ENCODE data around the gene RAD51C.
"Not testable (repeated sequence)": the region's sequence is repeated elsewhere in the genome, so short reads cannot be mapped to it uniquely, and the experiment has no call there.

Gene RAD51C

DNA sequence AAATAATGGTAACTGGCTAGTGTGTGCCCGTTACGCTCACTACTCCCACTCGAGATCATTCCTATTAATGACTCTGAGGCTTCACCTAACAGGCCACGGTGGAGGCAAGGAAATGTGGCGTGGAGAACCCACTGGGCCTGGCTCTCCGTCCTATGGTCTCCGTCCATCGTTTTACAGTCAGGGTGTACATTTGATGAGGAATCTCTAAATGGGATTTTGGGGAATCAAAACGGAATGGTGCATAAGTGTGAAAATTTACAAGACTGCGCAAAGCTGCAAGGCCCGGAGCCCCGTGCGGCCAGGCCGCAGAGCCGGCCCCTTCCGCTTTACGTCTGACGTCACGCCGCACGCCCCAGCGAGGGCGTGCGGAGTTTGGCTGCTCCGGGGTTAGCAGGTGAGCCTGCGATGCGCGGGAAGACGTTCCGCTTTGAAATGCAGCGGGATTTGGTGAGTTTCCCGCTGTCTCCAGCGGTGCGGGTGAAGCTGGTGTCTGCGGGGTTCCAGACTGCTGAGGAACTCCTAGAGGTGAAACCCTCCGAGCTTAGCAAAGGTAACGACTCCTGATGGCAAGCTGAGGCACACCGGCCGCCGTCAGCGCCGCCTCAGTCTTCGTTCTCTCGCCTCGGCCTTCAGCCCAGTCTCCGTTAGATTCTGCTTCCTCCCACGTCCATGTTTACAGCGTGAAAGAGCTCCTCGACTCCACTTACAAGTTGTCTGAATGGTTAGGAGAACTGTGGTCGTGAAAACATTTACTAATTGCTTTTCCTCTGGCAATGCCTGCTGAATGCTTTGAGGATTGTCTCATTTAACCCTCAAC lies at the start of gene RAD51C:
Gene RAD51C, plus strand, starts transcription at position 364 of the 817 bp plus-strand sequence. Its CDS starts 42 bp downstream, at position 406.
- DNase-seq (ENCODE audit: low read depth in 2 of 2): peak; percentile 54 to 69

DNA sequence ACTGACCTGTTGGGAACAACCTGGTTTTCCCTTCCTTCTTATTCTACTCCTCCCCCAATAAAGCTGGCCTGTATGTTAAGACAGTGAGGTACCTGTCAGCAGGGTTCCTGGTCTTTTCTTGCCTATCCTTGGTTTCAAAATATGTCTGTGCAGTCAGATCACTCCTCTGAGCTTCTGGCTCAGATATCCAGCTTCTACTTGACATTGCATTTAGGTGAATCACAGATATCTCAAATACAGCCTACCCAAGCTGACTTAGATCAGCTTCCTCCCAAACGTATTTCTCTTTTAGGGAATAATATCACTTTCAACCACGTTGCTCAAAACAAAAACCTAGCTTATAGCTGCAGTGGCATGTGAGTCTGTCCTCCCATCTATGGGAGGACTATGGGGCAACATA lies 49.3 kb upstream of the RAD51C start:
- no peak for DNase-seq (ENCODE audit: low read depth in 2 of 2)

DNA sequence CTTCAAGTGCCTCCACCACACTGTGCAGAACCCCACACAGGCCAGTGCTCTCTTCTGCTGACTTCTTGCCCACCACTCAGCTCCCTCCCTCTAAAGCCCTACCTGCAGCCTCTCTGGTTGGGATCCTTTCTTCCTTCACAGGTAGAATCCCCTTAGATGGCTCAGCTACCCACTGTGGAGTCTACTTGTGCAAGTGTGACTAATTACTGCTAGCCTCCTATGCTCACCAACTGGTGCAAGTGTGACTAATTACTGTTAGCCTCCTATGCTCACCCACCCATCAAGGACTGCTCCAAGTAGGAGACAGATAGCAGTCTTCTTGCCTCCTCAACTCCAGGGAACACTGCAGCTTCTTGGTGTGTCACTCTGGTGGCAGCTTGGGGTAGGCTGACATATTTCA lies 44.2 kb upstream of the RAD51C start:
- DNase-seq (ENCODE audit: low read depth in 2 of 2): no peak

DNA sequence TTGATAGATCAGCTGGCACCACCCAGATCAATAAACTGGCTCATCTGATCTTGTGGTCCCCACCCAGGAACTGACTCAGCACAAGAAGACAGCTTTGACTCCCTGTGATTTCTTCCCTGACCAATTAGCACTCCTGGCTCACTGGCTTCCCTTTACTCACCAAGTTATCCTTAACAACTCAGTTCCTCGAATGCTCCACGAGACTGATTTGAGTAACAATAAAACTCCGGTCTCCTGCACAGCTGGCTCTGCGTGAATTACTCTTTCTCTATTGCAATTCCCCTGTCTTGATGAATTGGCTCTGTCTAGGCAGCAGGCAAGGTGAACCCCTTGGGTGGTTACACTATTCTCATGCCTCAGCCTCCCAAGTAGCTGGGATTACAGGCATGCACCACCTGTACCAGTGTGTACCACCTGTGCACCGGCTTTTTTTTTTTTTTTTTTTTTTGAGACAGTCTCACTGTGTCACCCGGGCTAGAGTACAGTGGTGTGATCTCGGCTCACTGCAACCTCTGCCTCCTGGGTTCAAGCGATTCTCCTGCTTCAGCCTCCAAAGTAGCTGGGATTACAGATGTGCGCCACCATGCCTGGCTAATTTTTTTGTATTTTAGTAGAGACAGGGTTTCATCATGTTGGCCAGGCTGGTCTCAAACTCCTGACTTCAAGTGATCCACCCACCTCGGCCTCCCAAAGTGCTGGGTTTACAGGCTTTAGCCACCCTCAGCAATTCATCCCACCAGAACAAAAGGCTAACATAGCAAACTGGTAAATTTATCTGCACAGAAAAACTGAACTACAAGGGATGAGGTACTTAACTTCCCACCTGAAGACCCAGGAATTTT lies 34.2 kb upstream of the RAD51C start:
- not testable (repeated sequence) for DNase-seq (ENCODE audit: low read depth in 2 of 2)

DNA sequence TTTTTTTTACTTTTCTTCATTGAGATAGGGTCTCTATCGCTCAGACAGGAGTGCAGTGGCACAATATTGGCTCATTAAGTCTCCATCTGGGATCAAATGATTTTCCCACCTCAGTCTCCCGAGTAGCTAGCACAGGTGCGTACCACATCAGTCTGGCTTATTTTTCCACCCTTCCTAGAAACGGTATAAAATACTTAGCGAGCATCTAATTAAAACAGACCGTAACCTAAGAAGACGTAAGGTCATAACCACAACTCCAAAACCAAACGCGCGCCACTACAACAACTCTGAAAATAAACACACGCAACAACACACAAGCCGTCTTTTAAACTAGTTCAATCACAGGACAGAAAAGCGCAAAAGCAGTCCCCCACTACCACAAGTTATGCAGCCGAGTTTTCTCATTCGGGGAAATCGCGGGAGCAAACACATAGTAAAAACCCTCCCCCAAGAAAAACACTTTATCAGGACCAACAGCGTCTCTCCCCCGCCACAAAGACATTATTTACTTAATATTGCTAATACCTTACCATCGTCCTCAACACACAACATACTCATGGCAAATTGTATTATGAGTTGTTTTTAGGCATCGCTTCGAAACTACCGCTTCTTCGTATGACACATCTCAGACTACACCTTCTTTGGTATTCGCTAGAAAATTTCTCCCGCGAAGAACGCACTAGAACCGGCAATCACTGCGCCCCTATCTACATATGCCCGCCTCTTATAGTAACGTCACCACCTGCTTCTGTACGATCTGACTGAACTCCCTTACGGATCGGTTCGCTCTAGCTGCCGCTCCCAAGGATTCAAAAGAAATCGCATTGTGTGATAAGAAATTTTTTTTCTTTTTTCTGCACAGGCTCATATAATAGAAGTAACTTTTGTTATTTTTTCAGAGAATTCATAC lies 33.3 kb upstream of the RAD51C start:
- DNase-seq (ENCODE audit: low read depth in 2 of 2): peak; percentile 32 to 42

DNA sequence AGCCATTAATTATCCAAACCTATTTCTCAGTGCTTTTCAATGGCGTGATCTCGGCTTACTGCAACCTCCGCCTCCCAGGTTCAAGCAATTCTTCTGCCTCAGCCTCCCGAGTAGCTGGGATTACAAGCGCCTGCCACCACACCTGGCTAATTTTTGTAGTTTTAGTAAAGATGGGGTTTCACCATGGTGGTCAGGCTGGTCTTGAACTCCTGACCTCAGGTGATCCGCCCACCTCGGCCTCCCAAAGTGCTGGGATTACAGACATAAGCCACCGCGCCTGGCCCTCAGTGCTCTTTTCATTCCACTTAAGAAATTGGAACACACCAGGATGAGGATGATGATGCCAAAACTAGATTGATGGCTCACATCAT lies 32.7 kb upstream of the RAD51C start:
- DNase-seq (ENCODE audit: low read depth in 2 of 2): not testable (repeated sequence)

DNA sequence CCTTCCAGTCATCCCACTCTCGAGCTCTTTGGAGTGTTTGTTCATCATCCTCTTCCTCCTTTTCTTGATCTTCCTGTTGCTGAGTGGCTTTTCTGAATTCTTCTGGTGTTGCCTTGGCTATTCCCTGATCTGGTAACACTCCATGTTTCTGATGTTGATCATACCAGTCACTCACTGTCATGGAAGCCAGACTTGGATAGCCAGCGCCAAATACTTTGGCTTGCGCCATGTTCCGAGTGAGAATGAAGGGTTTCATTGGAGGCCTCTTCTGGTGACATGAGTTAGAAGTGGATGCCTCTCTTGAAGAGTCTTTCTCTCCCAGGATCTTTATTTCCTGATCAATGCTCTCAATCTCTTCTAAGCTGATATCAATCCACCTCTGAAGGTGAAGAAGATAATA lies 31.8 kb upstream of the RAD51C start:
- DNase-seq (ENCODE audit: low read depth in 2 of 2): no peak

DNA sequence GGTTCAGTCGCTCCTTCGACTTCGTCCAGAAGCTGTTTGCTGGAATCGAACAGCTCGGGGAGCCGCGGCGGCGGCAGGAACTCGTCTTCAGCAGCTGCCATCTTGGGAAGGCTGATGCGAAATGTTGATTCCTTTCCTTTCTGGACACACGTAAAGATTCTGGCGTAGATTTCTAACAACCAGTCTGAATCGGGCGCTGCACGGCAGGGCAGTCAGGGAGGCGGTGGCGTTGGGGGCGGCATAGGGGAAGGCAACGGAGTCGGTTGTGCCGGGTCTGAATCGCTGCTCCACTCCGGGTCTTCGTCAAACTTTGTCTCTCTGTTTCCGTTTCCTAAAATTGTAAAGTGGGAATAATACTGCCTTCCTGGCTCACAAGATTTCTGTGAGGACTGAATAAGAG lies 30.9 kb upstream of the RAD51C start:
- DNase-seq (ENCODE audit: low read depth in 2 of 2): no peak

DNA sequence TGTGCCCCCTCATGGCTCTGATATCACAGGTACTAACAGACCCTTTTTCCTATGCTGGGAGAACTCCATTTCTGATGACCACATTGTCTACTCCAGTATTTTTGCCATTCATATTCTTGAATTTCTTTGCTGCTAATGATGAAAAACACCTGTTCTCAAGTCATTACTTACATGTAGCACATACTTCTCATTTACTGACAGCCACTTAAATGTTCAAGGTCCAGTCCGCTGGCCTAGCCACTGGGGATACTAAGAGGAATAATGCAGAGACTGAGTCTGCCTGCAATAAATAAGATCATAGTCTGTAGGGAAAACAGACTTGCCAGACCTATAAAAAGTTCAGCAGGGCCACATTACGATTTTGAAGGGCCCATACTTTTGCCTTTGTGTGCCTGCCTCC lies 28.1 kb upstream of the RAD51C start:
- DNase-seq (ENCODE audit: low read depth in 2 of 2): no peak

DNA sequence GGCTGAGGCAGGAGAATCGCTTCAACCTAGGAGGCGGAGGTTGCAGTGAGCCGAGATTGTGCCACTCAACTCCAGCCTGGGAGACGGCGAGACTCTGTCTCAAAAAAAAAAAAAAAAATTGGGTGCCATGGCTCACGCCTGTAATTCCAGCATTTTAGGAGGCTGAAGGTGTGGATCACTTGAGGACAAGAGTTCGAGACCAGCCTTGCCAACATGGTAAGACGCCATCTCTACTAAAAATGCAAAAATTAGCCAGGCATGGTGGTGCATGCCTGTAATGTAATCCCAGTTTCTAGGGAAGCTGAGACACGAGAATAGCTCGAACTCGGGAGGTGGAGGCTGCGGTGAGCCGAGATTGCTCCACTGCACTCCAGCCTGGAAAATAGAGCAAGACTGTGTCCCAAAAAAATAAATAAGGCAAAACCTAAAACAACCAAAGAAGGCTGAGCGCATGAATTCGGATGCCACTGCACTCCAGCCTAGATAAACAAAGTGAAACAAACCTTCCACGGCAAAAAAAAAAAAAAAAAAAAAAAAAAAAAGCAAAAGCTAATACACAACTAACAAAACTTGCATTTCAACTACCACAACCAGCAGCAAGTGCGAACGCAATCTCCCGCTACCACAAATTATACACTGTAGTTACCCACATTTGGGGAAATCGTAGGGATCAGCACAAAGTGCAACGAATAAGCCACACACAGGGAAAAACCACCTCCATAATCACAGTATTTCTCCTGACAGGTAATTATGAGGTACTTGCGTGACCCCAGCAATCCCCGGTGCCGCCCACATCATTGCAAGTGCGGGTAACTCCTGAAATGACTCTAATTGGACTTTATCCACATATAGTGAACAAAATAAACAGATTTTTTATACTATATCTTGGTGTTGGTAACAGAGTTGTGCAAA lies 26.2 kb upstream of the RAD51C start:
- DNase-seq (ENCODE audit: low read depth in 2 of 2): no peak

DNA sequence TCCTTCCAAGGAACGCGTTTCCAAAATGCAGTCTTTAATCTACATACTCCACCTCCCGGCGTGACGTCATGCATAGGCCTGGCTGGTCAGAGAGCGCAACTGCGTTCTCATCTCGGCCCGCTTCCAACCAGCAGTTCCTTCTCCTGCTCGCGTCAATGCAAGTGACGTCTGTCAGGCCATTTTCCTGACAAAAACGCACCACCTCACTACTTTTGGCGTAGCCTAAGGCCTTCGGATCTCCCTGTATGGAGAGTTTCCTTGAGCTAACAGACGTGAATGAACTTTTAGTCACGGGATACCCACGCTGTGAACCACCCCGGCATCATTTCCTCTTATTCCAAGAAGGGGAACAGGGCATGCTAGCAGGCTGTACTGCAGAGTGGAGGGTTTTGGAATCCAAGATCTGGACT lies 25.5 kb upstream of the RAD51C start:
- no peak for DNase-seq (ENCODE audit: low read depth in 2 of 2)

DNA sequence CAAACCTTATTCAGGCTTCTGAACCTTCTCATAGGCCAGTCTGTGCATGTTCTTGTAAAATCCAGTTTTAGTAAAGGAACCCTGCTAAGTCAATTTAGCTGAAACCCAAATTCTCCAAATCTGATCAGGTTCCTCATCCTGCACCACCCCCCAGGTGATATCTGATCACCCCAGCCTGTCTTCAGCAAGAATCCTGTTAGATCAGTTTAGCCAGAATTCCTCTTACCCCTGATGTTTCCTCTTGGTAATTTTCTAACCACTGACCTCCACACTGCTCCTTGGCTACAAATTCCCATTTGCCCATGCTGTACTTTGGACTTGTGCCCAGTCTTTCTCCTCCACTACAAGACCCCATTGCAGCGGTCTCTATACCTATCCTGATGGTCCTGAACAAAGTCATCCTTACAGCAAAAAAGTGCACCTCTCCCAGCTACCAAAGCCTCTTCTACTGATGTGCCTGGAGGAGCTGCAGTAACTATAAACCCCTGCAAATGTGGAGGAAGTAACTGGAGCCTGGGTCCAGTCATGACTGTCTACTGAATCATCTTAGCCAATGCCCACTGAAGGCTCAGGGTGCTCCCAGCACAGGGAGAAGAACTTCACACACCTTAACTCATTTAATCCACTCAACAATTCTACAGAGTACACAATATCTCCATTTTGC lies 24.3 kb upstream of the RAD51C start:
- no peak for DNase-seq (ENCODE audit: low read depth in 2 of 2)

DNA sequence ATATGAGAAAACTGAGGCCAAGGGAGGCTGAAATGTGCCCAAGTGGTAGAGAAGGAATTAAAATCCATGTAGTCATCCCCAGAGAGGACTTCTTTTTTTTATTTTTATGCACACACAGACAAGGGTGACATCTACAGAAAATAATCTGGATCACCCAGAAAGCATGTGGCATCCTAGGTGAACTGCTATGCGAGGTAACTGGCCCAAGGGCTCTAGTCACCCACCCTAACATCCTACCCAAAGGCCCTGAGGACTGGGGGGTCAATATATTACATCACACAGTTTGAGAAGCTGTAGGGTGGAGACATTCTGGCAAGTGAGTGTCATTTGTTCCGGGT lies 23.8 kb upstream of the RAD51C start:
- DNase-seq (ENCODE audit: low read depth in 2 of 2): no peak

DNA sequence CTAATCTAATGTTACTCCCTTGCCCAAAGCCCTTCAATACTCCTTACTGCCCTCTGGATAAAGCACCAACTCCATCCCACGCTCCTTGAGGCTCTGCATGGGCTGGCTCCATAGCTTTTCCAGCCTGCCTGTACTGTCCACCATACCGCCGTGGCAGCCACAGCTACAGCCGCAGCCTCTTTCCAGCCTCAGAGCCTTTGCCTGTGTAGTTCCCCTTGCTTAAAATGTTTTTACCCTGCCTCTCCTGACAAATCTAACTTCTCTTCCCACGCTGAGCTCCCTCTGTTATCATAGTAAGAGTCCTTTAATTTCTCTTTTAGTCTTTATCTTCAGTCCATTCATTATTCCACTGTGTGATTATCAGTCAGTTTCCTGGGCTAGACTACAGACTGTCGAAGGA lies 22.5 kb upstream of the RAD51C start:
- DNase-seq (ENCODE audit: low read depth in 2 of 2): no peak

DNA sequence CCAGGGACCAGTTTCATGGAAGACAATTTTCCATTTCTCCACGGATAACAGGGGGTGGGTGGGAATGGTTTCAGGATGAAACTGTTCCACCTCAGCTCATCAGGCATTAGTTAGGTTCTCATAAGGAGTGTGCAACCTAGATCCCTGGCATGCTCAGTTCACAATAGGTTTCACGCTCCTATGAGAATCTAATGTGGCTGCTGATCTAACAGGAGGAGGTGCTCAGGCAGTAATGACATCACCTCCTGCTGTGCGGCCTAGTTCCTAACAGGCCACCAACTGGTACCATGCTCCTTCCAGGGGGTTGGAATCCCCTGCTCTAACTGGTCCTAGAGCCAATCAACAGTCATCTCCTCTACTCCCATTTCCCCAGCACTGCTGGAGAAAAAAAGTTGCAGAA lies 20.4 kb upstream of the RAD51C start:
- no peak for DNase-seq (ENCODE audit: low read depth in 2 of 2)

DNA sequence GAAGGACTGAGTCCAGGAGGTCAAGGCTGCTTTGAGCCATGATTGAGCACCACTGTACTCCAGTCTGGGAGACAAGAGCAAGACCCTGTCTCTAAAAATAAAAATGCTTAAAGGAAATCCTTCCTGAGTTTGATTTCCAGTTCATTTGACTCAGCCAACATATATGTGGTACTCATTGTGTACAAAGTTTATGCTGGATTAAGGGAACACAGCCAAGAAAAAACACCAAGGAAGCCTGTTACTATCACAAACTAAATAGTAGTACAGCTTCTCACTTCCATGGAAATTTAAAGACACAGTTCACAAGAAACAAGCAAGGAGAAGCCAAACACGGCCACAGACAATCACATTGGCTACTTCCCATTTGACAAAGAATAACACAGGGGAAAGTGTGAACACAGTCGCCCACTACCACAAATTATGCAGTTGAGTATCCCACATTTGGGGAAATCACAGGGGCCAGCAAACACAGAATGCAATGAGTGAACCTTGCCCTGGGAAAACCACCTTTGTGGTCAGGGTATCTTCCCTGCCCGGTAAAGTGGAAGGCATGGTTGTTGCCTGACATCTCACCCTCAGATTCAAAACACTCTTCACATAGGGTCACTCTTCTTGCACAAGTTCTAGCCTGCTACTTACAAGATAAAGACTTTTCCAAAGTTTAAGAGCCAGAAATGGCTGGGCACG lies 15.1 kb upstream of the RAD51C start:
- DNase-seq (ENCODE audit: low read depth in 2 of 2): no peak

DNA sequence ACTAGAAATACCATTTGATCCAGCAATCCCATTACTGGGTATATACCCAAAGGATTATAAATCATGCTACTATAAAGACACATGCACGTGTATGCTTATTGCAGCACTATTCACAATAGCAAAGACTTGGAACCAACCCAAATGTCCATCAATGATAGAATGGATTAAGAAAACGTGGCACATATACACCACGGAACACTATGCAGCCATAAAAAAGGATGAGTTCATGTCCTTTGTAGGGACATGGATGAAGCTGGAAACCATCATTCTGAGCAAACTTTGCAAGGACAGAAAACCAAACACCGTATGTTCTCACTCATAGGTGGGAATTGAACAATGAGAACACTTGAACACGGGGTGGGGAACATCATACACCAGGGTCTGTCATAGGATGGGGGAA lies 14.1 kb upstream of the RAD51C start:
- DNase-seq (ENCODE audit: low read depth in 2 of 2): not testable (repeated sequence)

DNA sequence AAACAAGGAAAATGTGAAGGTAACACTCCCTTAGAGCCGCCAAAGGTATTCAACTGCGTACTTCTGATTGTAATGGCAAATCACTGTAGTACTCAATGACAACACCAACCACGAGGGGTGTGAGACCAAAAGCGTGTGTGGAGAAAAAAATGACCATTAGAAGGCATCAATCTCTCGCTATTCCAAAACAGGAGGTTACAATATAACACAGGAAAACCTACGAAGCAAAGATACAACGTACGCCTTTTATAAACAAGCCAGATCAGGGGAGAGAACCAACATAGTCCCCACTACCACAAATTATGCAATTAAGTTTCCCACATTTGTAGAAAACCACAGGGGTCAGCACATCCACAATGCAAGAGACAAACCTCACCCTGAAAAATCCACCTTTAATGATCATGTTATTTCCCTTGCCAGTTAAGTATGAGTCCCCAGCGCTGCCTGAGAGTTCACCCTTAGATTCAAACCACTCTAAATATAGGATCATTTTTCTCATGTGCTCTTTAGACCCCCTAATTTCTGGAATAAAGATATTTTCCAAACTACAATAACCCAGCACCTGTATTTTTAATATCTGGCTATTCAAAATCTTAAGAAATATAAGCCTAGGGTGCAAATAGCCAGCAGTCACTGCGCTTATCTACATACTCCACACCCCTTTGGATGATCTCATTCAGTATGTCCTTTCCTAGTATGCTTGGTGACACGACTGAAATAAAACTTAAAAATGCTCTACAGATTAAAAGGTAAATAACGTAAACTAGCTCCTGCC lies 13.0 kb upstream of the RAD51C start:
- DNase-seq (ENCODE audit: low read depth in 2 of 2): no peak

DNA sequence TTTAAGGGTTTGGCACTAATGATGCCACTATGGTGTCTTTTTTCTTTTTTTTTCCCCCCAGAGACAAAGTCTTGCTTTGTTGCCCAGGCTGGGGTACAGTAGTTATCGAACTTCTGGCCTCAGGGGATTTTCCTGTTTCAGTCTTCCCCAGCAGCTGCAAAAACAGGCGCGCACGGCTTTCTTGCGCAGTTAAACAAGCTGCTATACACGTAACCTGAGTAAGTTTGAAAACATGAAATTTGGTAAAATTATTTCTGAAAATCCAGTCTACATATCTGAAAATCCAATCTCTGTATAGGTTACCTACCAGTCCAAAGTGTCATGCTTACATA lies 12.4 kb upstream of the RAD51C start:
- no peak for DNase-seq (ENCODE audit: low read depth in 2 of 2)

Data from stimulated activated CD4-positive, alpha-beta T cell treated with anti-CD3 and anti-CD28 coated beads, Interleukin-1b, Interleukin-23, amount 100 ng/mL, for 1 hour (primary cell).